HG03025 (cell line): ENCODE results near the gene TMEM143.
A peak's percentile ranks its signal among the peaks of the same experiment; 100 is the strongest.
"Not testable (repeated sequence)": the region's sequence is repeated elsewhere in the genome, so short reads cannot be mapped to it uniquely, and the experiment has no call there.

Experiments
- ATAC-seq: cut with Tn5 transposase; IDR thresholded peaks from one replicate; pipeline ENCODE4 v1.9.1; 2021; ENCODE audit warnings: mild to moderate bottlenecking, moderate library complexity; ENCODE audit not compliant: unreplicated experiment, low FRiP score

Gene TMEM143

DNA sequence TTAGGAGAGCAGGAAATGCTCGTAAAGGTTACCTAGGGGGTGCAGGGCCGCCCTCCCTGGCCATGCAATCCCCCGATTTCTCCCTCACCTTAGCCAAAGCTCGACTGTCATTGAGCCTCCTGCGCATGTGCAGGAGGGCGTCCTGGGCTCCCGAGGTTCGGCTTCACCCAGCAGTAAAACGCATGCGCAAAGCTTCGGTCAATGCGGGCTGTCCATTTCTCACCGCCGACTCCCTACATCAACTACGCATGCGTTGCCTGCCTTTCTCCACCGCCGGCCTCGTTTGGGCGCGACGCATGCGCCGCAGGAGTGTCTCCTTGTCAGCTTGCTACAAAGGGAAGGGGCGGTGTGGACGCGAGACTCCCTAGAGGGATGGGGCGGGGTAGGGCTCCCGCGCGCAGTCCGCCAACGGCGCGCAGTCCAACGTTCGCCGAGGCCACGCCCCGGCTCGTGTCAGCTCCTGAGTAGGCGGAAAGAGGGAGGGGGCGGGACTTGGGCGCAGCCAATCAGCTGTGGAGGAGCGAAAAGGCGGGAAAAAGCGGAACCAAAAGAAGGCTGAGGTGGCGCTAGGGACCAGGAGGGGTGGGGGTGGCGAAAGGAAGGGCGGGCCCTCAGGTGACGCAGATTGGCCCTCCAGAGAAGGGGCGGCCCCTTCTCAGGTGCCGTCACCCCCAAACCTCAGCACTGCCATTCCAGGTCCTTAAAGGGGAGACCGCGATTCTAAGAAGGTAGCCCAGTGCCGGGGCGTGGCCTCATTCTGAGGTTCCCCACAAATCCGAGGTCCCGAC, at the start of gene TMEM143, which contains the start of gene SYNGR4:
Gene TMEM143 (minus strand): TSS at position 131 of the 788 bp plus-strand sequence. CDS start 20 bp downstream, at position 111.
Gene SYNGR4 (plus strand): TSS at position 558 of the 788 bp plus-strand sequence. CDS start 1,476 bp downstream, outside the sequence.
- ATAC-seq = peak; percentile 83

GRCh38 chr19:48405850-48406249, 42.1 kb upstream of the TMEM143 start:
- ATAC-seq = no peak

DNA sequence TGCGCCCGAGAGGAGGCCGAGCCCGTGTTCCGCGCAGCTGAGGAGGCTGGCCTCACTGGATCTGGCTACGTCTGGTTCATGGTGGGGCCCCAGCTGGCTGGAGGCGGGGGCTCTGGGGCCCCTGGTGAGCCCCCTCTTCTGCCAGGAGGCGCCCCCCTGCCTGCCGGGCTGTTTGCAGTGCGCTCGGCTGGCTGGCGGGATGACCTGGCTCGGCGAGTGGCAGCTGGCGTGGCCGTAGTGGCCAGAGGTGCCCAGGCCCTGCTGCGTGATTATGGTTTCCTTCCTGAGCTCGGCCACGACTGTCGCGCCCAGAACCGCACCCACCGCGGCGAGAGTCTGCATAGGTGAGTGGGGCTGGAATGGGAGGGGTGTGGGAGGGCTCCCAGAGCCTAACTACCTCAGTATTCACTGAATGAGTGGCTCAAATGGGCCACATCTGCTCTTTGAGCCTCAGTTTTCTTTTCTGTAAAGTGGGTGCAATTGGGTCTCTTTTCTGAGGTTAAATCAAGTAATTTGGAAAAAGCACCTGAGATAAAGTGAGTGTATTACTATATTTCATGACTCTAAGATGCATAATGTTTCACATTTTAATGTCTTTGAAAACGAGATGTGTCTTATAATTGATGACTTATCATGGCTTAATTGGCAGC, 41.4 kb upstream of the TMEM143 start:
- ATAC-seq = no peak

DNA sequence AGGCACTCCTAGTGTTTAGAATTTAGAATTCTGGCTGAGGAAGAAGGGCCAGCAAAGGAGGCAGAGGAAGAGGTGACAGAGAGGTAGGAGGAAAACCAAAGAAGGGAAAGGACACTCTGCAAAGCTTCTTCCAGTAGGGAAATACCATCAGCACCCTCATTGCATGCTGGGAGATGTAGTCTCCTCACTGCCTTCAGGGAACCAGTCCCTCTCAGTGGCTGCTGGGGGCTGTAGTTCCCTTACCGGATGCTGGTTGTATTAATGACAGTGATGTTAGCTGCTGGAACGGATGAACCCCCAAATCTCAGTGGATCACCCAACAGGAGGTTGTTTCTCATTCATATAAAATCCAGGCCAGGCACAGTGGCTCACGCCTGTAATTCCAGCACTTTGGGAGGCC, 39.9 kb upstream of the TMEM143 start:
- no peak for ATAC-seq

GRCh38 chr19:48401287-48401686, 37.5 kb upstream of the TMEM143 start:
- no peak for ATAC-seq

DNA sequence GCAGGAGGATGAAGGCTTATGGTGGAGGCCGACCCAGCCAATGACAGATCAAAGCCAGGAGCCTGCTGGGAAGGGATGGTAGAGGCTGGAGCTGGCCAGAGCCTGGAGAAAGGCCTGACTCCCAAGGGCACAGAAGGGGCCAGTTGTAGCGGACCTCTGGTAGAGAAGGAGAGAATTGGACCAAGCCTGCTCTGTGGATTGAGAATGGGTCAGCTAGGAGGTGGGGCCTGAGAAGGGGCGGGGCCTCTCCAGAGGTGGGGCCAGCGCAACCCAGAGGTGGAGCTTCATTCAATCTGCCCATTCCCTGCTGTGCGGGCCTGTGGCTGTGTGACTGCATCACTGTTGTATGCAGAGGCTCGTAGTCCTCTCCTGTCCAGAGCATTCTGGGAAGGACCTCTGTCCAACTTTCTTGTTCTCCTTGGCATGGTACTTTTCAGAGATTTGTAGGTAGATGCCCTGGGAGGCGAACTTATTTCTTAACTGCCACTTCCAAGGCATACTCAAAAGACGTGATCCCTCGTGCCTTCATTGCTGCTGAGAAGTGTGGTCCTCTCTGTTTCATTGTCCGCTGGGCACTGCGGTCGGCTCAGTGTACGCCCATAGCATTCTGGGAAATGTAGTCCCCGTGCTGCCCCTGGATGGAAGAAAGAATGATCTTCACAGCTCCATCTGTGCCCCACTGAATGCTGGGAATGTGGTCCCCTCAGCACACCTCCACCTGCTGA, 36.4 kb upstream of the TMEM143 start:
- ATAC-seq = no peak

DNA sequence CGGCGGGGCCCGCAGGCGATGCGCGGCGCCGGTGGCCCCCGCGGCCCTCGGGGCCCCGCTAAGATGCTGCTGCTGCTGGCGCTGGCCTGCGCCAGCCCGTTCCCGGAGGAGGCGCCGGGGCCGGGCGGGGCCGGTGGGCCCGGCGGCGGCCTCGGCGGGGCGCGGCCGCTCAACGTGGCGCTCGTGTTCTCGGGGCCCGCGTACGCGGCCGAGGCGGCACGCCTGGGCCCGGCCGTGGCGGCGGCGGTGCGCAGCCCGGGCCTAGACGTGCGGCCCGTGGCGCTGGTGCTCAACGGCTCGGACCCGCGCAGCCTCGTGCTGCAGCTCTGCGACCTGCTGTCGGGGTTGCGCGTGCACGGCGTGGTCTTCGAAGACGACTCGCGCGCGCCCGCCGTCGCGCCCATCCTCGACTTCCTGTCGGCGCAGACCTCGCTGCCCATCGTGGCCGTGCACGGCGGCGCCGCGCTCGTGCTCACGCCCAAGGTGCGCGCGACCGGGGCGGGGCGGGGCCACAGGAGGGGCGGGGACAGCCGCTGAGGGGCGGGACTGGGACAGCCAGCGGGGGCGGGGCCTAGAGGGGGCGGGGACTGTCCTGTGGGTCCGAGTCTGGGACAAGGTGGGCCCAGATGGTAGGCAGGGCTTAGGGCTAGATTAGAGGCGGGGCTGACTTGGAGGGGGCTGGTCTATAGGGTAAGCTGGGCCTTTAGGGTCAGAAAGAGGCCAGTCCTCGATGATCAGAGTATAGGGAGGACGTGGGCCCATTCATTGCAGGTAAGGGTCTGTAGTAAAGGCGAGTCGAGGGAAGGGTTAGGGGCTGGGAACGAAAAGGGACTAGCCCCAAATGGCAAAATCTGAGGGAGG, 34.9 kb upstream of the TMEM143 start:
- ATAC-seq = no peak

- ATAC-seq = no peak
Observed at GRCh38 chr19:48398102-48398374, 34.3 kb upstream of the TMEM143 start.

GRCh38 chr19:48397263-48398101, 33.7 kb upstream of the TMEM143 start:
- ATAC-seq = no peak

GRCh38 chr19:48396824-48397176, 33.1 kb upstream of the TMEM143 start:
- no peak for ATAC-seq

DNA sequence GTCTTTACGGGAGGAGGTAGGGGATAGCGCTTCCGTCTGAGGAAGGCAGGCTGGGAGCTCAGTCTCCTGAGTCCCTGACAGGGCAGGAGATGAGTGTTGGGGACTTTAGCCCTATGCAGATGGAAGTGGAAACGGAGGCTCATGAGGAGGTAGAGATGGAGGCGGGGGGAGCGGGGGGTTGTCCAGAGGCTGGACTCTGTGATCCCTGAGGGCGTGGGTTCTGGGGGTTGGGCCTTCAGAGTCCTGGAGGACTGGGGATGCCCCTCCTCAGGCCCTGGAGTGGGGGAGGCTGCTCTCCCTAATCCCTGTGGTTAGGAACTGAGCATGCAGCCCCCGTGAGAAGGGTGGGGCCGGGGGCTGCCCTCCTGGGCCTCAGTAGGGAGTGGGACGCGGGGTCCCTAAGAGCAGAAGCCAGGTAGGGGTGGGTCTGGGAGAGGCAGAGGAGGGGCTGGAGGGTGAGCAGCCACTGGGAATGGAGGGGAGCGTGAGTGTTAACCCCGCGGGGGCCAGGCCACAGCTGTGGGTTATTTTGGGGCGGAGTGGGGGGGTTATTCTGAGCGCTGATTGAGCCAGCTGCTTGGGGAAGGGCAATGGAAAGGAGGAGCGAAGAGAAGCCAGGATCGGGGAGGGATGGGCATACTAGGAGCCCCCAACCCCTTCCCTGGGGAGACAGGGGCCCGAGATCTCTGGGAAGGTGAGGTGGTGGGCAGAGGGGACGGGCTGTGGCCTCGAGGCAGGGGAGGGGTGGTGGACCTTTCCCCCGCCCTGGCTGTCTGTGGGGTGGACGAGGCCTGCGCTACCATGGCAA, 32.5 kb upstream of the TMEM143 start:
- no peak for ATAC-seq

GRCh38 chr19:48395499-48395898, 31.8 kb upstream of the TMEM143 start:
- ATAC-seq = no peak

- ATAC-seq = no peak
Observed at GRCh38 chr19:48395170-48395455, 31.4 kb upstream of the TMEM143 start.

- ATAC-seq = no peak
Observed at GRCh38 chr19:48394331-48395169, 30.8 kb upstream of the TMEM143 start.

DNA sequence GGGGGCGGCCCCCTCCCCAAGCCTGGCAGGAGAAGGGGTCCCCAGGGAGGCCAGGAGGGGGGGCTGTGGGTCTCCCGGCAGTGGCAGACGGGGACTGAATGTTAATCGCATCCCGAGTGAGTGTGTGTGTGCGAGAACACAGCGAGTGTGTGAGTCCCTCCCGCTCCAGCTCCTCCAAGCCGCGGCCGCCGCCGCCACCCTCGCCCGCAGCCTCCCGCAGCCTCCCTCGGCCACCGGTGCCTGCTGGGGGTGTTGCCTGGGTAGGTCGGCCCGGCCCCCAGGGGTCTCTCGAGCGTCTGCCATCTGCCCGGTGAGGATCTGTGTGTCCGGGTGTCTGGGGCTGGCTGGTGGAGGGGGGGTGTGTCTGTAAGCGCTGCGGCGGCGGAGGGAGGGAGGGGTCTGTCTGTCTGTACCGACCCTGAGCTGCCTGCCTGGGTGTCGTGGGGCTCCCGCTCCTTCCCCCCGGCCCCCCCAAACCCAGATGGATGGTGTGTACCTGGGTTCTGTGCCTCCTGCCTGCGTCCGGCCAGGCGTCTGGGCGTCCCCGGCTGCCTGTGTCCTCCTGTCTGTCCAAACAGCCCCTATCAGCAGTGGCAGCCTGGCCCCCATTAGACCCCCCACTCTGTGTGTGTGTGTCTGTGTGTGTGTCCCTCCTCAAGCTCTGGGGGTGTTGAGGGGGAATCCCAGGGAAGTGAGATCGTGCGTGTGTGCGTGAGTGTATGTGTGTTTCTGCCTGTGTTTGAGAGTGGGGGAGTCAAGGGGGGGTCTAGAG, 30.0 kb upstream of the TMEM143 start, which contains the start of gene GRIN2D:
Gene GRIN2D (plus strand): TSS at position 110 of the 772 bp plus-strand sequence. CDS start 4,725 bp downstream, outside the sequence.
- no peak for ATAC-seq

DNA sequence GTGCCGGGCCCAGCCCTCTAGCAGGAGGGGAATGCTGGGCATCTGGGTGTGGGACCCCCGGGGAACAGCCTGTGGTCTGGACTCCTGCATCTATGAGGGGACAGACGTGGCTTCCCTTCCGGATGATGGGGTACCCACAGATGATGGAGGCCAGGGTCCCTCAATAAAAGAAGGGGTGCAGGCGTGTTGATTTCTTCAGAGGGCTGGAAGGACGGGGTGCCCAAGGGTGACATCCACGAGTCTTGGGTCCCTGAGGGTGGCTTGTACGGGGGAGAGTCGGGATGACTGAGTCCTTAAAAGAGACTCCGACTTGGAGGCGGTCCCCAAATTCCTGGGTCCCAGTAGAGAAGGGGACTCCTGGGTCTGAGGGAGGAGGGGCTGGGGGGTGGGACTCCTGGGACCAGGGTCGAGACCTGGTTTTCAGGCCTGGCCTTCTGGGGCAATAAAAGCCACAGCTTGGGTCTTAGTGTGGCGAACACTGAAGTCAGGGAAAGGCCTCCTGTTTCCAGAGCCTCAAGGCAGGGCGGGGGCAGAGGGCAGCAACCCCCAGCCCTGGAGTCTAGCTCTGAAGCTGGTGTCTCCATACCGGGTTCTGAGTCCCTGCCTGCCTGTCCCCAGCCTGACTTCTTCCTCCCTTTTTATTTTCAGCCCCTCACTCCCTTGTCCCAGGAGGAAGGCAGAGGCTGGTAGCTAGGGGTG, 29.3 kb upstream of the TMEM143 start:
- no peak for ATAC-seq

GRCh38 chr19:48392006-48392344, 28.2 kb upstream of the TMEM143 start:
- ATAC-seq = not testable (repeated sequence)
